K562 (cell line): ENCODE measurements around the gene MZB1. TPM values are rescaled to one million over a fixed set of nuclear protein-coding genes. Genes with fewer than 3 reads are reported as not detected.

Source experiments
- ATAC-seq: fragments of 200-7000 bp; cut with Tn5 transposase; 3 replicates; pipeline ENCODE4 v1.9.1; 2020; ENCODE audit warnings: moderate library complexity
- BruUV-seq: library from RNA; stranded (reverse); fragments of 400-500 nt; replicated peaks from 2 replicates; lab custom pipeline; 2021; lab: Mats Ljungman, UMichigan
- CTCF ChIA-PET: fragments of 300-600 bp; formaldehyde crosslinking; extraction: SDS; loops from one replicate; lab custom pipeline; 2021; ENCODE audit warnings: low intra/inter-chr PET ratio; lab: Yijun Ruan, JAX
- POLR2A ChIA-PET: fragments of 300-600, 350-650 bp; sonication (Branson Sonifier 250); formaldehyde crosslinking; extraction: SDS; loops from one replicate; lab custom pipeline; 2021; ENCODE audit warnings: antibody characterized with exemption, inconsistent platforms; lab: Yijun Ruan, JAX
- DNase-seq, 4 experiments: peaks; one replicate each; pipeline versions ENCODE4 v3.0.0 to v3.0.0-alpha.2; 2011 to 2018; ENCODE audit warnings: low spot score in 3 of 4, mixed read lengths in 3 of 4; ENCODE audit errors: extremely low read depth in 1 of 4
- FAIRE-seq: peaks from 2 replicates; lab custom pipeline; 2011; peaks lifted over from hg19 to GRCh38; lab: Jason Lieb, UNC
- H2AFZ ChIP-seq: 2 replicates; pipeline ENCODE4 v1.6.0; 2011; ENCODE audit warnings: low read depth, low read length, control low read depth, inconsistent platforms
- H3K27ac ChIP-seq: fragments of 200-600 bp; 3 replicates; pipeline ENCODE4 v1.8.0; 2011; ENCODE audit warnings: low read depth, mild to moderate bottlenecking, control low read depth, inconsistent platforms, low read length, moderate library complexity, mixed read lengths; ENCODE audit errors: extremely low read depth
- H3K27me3 ChIP-seq, 2 experiments: fragments of 300-600 bp in 1 of 2; 2 replicates in 1 of 2; 3 replicates in 1 of 2; pipeline versions ENCODE4 v1.6.0 to v1.8.0; 2011; ENCODE audit warnings: inconsistent platforms in 2 of 2, low read length in 2 of 2, mild to moderate bottlenecking in 1 of 2, mixed read lengths in 1 of 2, moderate library complexity in 1 of 2; ENCODE audit not compliant: control insufficient read depth in 2 of 2, insufficient read depth in 2 of 2
- H3K36me3 ChIP-seq: fragments of 300-600 bp; 3 replicates; pipeline ENCODE4 v1.8.0; 2011; ENCODE audit warnings: mild to moderate bottlenecking, low read length, inconsistent platforms; ENCODE audit not compliant: control insufficient read depth, insufficient read depth
- H3K4me1 ChIP-seq, 2 experiments: fragments of 200-600 bp in 1 of 2; replicated peaks in 1 of 2; 2 replicates in 1 of 2; 3 replicates in 1 of 2; pipeline versions ENCODE4 v1.5.1 to v1.8.0; 2011; ENCODE audit warnings: inconsistent platforms in 2 of 2, low read length in 2 of 2, mild to moderate bottlenecking in 1 of 2, mixed read lengths in 1 of 2, moderate library complexity in 1 of 2; ENCODE audit not compliant: control insufficient read depth in 2 of 2, insufficient read depth in 2 of 2
- H3K4me2 ChIP-seq: 2 replicates; pipeline ENCODE4 v1.6.1; 2011; ENCODE audit warnings: low read length, control low read depth, inconsistent platforms, mixed read lengths; ENCODE audit not compliant: insufficient read depth
- H3K4me3 ChIP-seq: fragments of 200-600 bp; sonication (generic), shearing (Covaris generic); 2 replicates; pipeline ENCODE4 v1.5.1; 2016; ENCODE audit warnings: control low read depth, inconsistent platforms
- H3K79me2 ChIP-seq: fragments of 200-600 bp; 3 replicates; pipeline ENCODE4 v1.8.0; 2011; ENCODE audit warnings: low read length, inconsistent platforms; ENCODE audit not compliant: control insufficient read depth, insufficient read depth
- H3K9ac ChIP-seq, 2 experiments: 2 replicates each; pipeline versions ENCODE4 v1.6.0 to v1.6.1; 2011; ENCODE audit warnings: low read depth in 2 of 2, low read length in 2 of 2, control low read depth in 1 of 2, inconsistent platforms in 1 of 2, mild to moderate bottlenecking in 1 of 2, mixed read lengths in 1 of 2; ENCODE audit not compliant: insufficient read depth in 1 of 2
- H3K9me1 ChIP-seq: one replicate; pipeline ENCODE4 v1.6.0; 2011; ENCODE audit warnings: inconsistent platforms, mild to moderate bottlenecking, low read length, moderate library complexity; ENCODE audit not compliant: control insufficient read depth, insufficient read depth
- H3K9me3 ChIP-seq: replicated peaks from 2 replicates; pipeline ENCODE4 v1.5.1; 2011; ENCODE audit warnings: low read depth, low read length, inconsistent platforms; ENCODE audit not compliant: control insufficient read depth, insufficient read depth
- H4K20me1 ChIP-seq: replicated peaks from 2 replicates; pipeline ENCODE4 v1.6.1; 2011; ENCODE audit warnings: low read length, inconsistent platforms, mixed read lengths; ENCODE audit not compliant: control insufficient read depth, insufficient read depth
- HNRNPK ChIP-seq: fragments of 200-400 bp; formaldehyde crosslinking; IDR thresholded peaks from one replicate; pipeline ENCODE4 v1.6.1; 2018; ENCODE audit warnings: mild to moderate bottlenecking, low read depth, low read length; ENCODE audit not compliant: poor library complexity, severe bottlenecking
- POLR2G ChIP-seq: fragments of 200-400 bp; formaldehyde crosslinking; IDR thresholded peaks from 2 replicates; pipeline ENCODE4 v1.6.1; 2017; ENCODE audit warnings: low read depth, mild to moderate bottlenecking, antibody characterized with exemption, low read length, moderate library complexity
- RB1 ChIP-seq: fragments of 450-650 bp; IDR thresholded peaks from 2 replicates; pipeline ENCODE4 v1.6.1; 2017; ENCODE audit warnings: low read depth, mild to moderate bottlenecking
- ZBTB33 ChIP-seq: sonication (generic); formaldehyde crosslinking; IDR thresholded peaks from 2 replicates; pipeline ENCODE4 v1.8.1; 2023; ENCODE audit warnings: mild to moderate bottlenecking, missing genetic modification reagents
- WGBS: fragments of 100-300 bp; shearing (Covaris generic); methylation state at CpG from one replicate; pipeline ENCODE4 v1.1.6; 2016; ENCODE audit warnings: low coverage, mixed read lengths; ENCODE audit not compliant: insufficient coverage; ENCODE audit errors: missing lambda C conversion rate; 5-methylcytosine and 5-hydroxymethylcytosine counted together
- in situ Hi-C: fragments of 300-500 bp; cut with MboI; formaldehyde crosslinking; loops from 4 replicates; pipeline ENCODE4 v1.15.0; 2018; ENCODE audit warnings: inconsistent platforms, mixed read lengths
- intact Hi-C: fragments of 100-400 bp; cut with micrococcal nuclease; formaldehyde crosslinking; loops from 2 replicates; pipeline ENCODE4 v1.14.2; 2022
- polyA plus RNA-seq, 8 experiments: library from polyadenylated mRNA; depleted of rRNA in 4 of 8; stranded (reverse) in 5 of 8; unstranded in 3 of 8; fragments of >200 nt; fragmentation: Nextera tagmentation in 2 of 8; fragmentation: Illumina TruSeq in 1 of 8; extraction: Ambion mirVana in 2 of 8; extraction: Trizol in 1 of 8; gene quantifications; 2 replicates each; pipeline versions ENCODE4 v1.2.1 to v1.2.3, GENCODE V29; 2011 to 2014; ENCODE audit warnings: inconsistent platforms in 1 of 8, missing spikeins in 1 of 8
- total RNA-seq, 7 experiments: library from RNA; depleted of rRNA in 6 of 7; stranded (reverse); fragments of >200 nt in 6 of 7; fragmentation: Illumina TruSeq in 2 of 7; extraction: Trizol in 2 of 7; gene quantifications; 2 replicates each; pipeline versions ENCODE4 v1.2.1 to v1.2.3, GENCODE V29; 2011 to 2021; ENCODE audit warnings: low replicate concordance in 1 of 7

The MZB1 gene
- total and polyA plus RNA-seq, 9 of the 15 experiments (the other 6 are each of a cell fraction or from before 2014, with no cell fraction given) = 0.13 to 0.31 TPM; not detected in 7

GRCh38 chr5:139394123-139394653 lies 4.5 kb upstream of the MZB1 start:
- H3K27ac ChIP-seq = no peak overlapping the region
- TF ChIP-seq RB1 (no peak), POLR2G (0 out of 2 replicates have a peak, but pooled peaks have one; percentile 36)
- TF ChIP-seq, all 486 proteins: peak for 1
- ChIA-PET CTCF (no interaction called here), POLR2A (no interaction called here)
- no peaks in the 10 kb centered on the region for H3K36me3 ChIP-seq
- H3K4me3 ChIP-seq = no peak overlapping the region
- H3K79me2 ChIP-seq = no peaks in the 10 kb centered on the region
- no TSS peak for BruUV-seq
- ATAC-seq = no peak
- H3K27me3 ChIP-seq = no peaks in the 10 kb centered on the region
- no peaks in the 10 kb centered on the region; the same call in 1 of the 2 replicates for H3K9me3 ChIP-seq
- peaks cover 7 to 13% of the 10 kb centered on the region in 2 experiments for H3K4me1 ChIP-seq
- H3K4me2 ChIP-seq = no peak overlapping the region
- intact Hi-C loops = no loop called here
- H2AFZ ChIP-seq = no peak overlapping the region
- DNase-seq = no peak
- H4K20me1 ChIP-seq = no peaks in the 10 kb centered on the region
- in situ Hi-C loops = no loop called here
- no peak for FAIRE-seq
- no peaks in the 10 kb centered on the region for H3K9me1 ChIP-seq
- H3K9ac ChIP-seq = no peak overlapping the region
- WGBS = 97% methylated on average over 22 of the region's 62 CpGs

- no peak overlapping the region for H2AFZ ChIP-seq
- H4K20me1 ChIP-seq = no peaks in the 10 kb centered on the region
- no peak overlapping the region for H3K27ac ChIP-seq
- no TSS peak for BruUV-seq
- ChIA-PET POLR2A (no interaction called here), CTCF (no interaction called here)
- no peak overlapping the region for H3K9ac ChIP-seq
- intact Hi-C loops (no loop called here), in situ Hi-C loops (no loop called here)
- WGBS = 87% methylated on average over 30 of the region's 49 CpGs
- no peaks in the 10 kb centered on the region for H3K79me2 ChIP-seq
- H3K4me1 ChIP-seq = peaks cover 7 to 17% of the 10 kb centered on the region in 2 experiments
- DNase-seq (no peak), FAIRE-seq (no peak), ATAC-seq (no peak)
- no peaks in the 10 kb centered on the region for H3K9me1 ChIP-seq
- no peak overlapping the region for H3K4me3 ChIP-seq
- 0 out of 2 replicates have a peak, but pooled peaks have one; percentile 39 for TF ChIP-seq ZBTB33 (CRISPR knock-in tag)
- TF ChIP-seq HNRNPK = no peak
- H3K9me3 ChIP-seq = no peaks in the 10 kb centered on the region; the same call in 1 of the 2 replicates
- H3K27me3 ChIP-seq = no peaks in the 10 kb centered on the region
- H3K4me2 ChIP-seq = no peak overlapping the region
- no peaks in the 10 kb centered on the region for H3K36me3 ChIP-seq
These were observed 3.9 kb upstream of the MZB1 start for GRCh38 chr5:139393497-139394122.
